Measurements from ENCODE around the gene PRKAG2.
A peak's percentile ranks its signal among the peaks of the same experiment; 100 is the strongest.

The PRKAG2 gene

GRCh38 chr7:151647006-151647405 lies 229.9 kb downstream of the PRKAG2 start:
- no peak for TF ChIP-seq CTCF (conservative IDR thresholded peaks at IDR 0.05)
- no peak overlapping the region for H3K27ac ChIP-seq

- TF ChIP-seq CTCF (conservative IDR thresholded peaks at IDR 0.05), result no peak
- H3K27ac ChIP-seq, result no peak overlapping the region
Measured at GRCh38 chr7:151645311-151645710, 231.6 kb downstream of the PRKAG2 start.

- TF ChIP-seq CTCF (conservative IDR thresholded peaks at IDR 0.05), result no peak
- no peak overlapping the region for H3K27ac ChIP-seq
Measured at GRCh38 chr7:151644554-151644953, 232.4 kb downstream of the PRKAG2 start.

GRCh38 chr7:151642746-151643145 lies 234.2 kb downstream of the PRKAG2 start:
- no peak for TF ChIP-seq CTCF (conservative IDR thresholded peaks at IDR 0.05)
- no peak overlapping the region for H3K27ac ChIP-seq

- no peak overlapping the region for H3K27ac ChIP-seq
- no peak for TF ChIP-seq CTCF (conservative IDR thresholded peaks at IDR 0.05)
Measured at GRCh38 chr7:151641587-151641986, 235.3 kb downstream of the PRKAG2 start.

GRCh38 chr7:151637781-151638261 lies 239.1 kb downstream of the PRKAG2 start:
- no peak for TF ChIP-seq CTCF (conservative IDR thresholded peaks at IDR 0.05)
- H3K27ac ChIP-seq, result no peak overlapping the region

GRCh38 chr7:151634643-151635042 lies 242.3 kb downstream of the PRKAG2 start:
- TF ChIP-seq CTCF (conservative IDR thresholded peaks at IDR 0.05), result no peak
- no peak overlapping the region for H3K27ac ChIP-seq

- no peak for TF ChIP-seq CTCF (conservative IDR thresholded peaks at IDR 0.05)
- peak overlapping the region; percentile 94 for H3K27ac ChIP-seq
Measured at GRCh38 chr7:151633516-151633812, 243.5 kb downstream of the PRKAG2 start.

Measured in VCaP (cell line).